GM18505 (cell line): ENCODE measurements around the gene PRKCE.

Experiments used
- ATAC-seq: cut with Tn5 transposase; IDR thresholded peaks from one replicate; pipeline ENCODE4 v1.9.1; 2021; ENCODE audit not compliant: unreplicated experiment
- POLR2A ChIP-seq: IDR thresholded peaks from 4 replicates; pipeline ENCODE4 v1.6.1; 2011; ENCODE audit warnings: borderline replicate concordance; ENCODE audit not compliant: insufficient read depth, insufficient read length; ENCODE audit errors: extremely low read depth

Gene PRKCE

GRCh38 chr2:46150445-46150955 lies 499.0 kb downstream of the PRKCE start:
- TF ChIP-seq POLR2A: no peak
- no peak for ATAC-seq

- no peak for ATAC-seq
- no peak for TF ChIP-seq POLR2A
These were observed 500.1 kb downstream of the PRKCE start for GRCh38 chr2:46151577-46151976.

GRCh38 chr2:46153996-46154753 lies 502.7 kb downstream of the PRKCE start:
- no peak for ATAC-seq
- no peak for TF ChIP-seq POLR2A

- ATAC-seq: no peak
- TF ChIP-seq POLR2A: no peak
These were observed 505.8 kb downstream of the PRKCE start for GRCh38 chr2:46157072-46157965.

GRCh38 chr2:46157966-46158310 lies 506.5 kb downstream of the PRKCE start:
- TF ChIP-seq POLR2A: no peak

GRCh38 chr2:46158661-46159060 lies 507.2 kb downstream of the PRKCE start:
- no peak for ATAC-seq

More at GRCh38 chr2:46157966-46158310, 506.5 kb downstream of the PRKCE start:
- ATAC-seq: no peak

GRCh38 chr2:46160326-46160725 lies 508.9 kb downstream of the PRKCE start:
- no peak for ATAC-seq
- no peak for TF ChIP-seq POLR2A

More at GRCh38 chr2:46158661-46159060, 507.2 kb downstream of the PRKCE start:
- no peak for TF ChIP-seq POLR2A

GRCh38 chr2:46161315-46161714 lies 509.8 kb downstream of the PRKCE start:
- no peak for ATAC-seq
- no peak for TF ChIP-seq POLR2A

- TF ChIP-seq POLR2A: no peak
These were observed 510.4 kb downstream of the PRKCE start for GRCh38 chr2:46161911-46162310.

GRCh38 chr2:46162329-46163097 lies 511.0 kb downstream of the PRKCE start:
- TF ChIP-seq POLR2A: no peak
- ATAC-seq: no peak

More at GRCh38 chr2:46161911-46162310, 510.4 kb downstream of the PRKCE start:
- ATAC-seq: no peak

GRCh38 chr2:46163098-46163430 lies 511.6 kb downstream of the PRKCE start:
- no peak for TF ChIP-seq POLR2A
- no peak for ATAC-seq

GRCh38 chr2:46163804-46164528 lies 512.5 kb downstream of the PRKCE start:
- TF ChIP-seq POLR2A: no peak
- no peak for ATAC-seq
